ENCODE data around the gene OR5T1. TPM values are rescaled to one million over a fixed set of nuclear protein-coding genes. Genes with fewer than 3 reads are reported as not detected.

The OR5T1 gene
- total and polyA plus RNA-seq, 2 experiments from 2014 or later = not detected

- ATAC-seq (no peak), DNase-seq (ENCODE audit: low spot score) (no peak)
- H4K20me1 ChIP-seq (replicated peaks; ENCODE audit: insufficient read depth) = no peaks in the 10 kb centered on the region
- Mint-ChIP-seq H3K4me3 (no peak within 1 kb of the TSS), H3K27me3 (ENCODE audit: insufficient read depth, low read depth, poor library complexity) (no peaks in the 10 kb centered on the region), H3K27ac (no peak within 1 kb of the TSS), H3K36me3 (ENCODE audit: low read depth) (no peaks in the 10 kb centered on the region), H3K4me1 (no peaks in the 10 kb centered on the region), H3K9me3 (no peaks in the 10 kb centered on the region)
- H3K4me1 ChIP-seq (ENCODE audit: insufficient read depth) = no peaks in the 10 kb centered on the region
- H3K27ac ChIP-seq (ENCODE audit: low read depth) = no peak within 1 kb of the TSS
- H3K27me3 ChIP-seq (ENCODE audit: insufficient read depth) = no peaks in the 10 kb centered on the region
- H2AFZ ChIP-seq = no peak within 1 kb of the TSS
- H3K4me3 ChIP-seq = no peak within 1 kb of the TSS
- H3K9me2 ChIP-seq (ENCODE audit: insufficient read depth) = peaks cover 10% of the 10 kb centered on the region; the same call in 1 of the 2 replicates
- H3F3A ChIP-seq (replicated peaks; ENCODE audit: low read depth) = no peaks in the 10 kb centered on the region
- H3K4me2 ChIP-seq = no peak within 1 kb of the TSS
- TF ChIP-seq ZNF114 (CRISPR knock-in tag; IDR thresholded peaks at IDR 0.05) (no peak), EZH2 (IDR thresholded peaks at IDR 0.05; ENCODE audit: low read depth, unreplicated experiment) (no peak)
- H3K36me3 ChIP-seq (ENCODE audit: insufficient read depth) = no peaks in the 10 kb centered on the region
- no peaks in the 10 kb centered on the region for H3K79me2 ChIP-seq (replicated peaks; ENCODE audit: insufficient read depth)
These were observed 40.9 kb downstream of the OR5T1 start, which contains the start of gene OR8K3 for GRCh38 chr11:56314844-56315243. Gene OR8K3, plus strand, starts transcription at chr11:56315144. Its CDS starts 3,163 bp downstream, at chr11:56318307.

Other genes starting within 250 kb of the OR5T1 start
- gene OR5AS1, start 246.5 kb upstream of the OR5T1 start, total RNA-seq (2014; rRNA removed; shearing (Covaris generic)) = not detected in 2 replicates
- not detected in 2 replicates for gene OR5AS1, start 246.5 kb upstream of the OR5T1 start, polyA plus RNA-seq (2016; fragmentation: Nextera tagmentation; extraction: Ambion mirVana)
- gene OR8I2, start 180.8 kb upstream of the OR5T1 start, total RNA-seq (2014; rRNA removed; shearing (Covaris generic)) = not detected in 2 replicates
- not detected in 2 replicates for gene OR8I2, start 180.8 kb upstream of the OR5T1 start, polyA plus RNA-seq (2016; fragmentation: Nextera tagmentation; extraction: Ambion mirVana)
- gene OR8H2, start 170.5 kb upstream of the OR5T1 start, total RNA-seq (2014; rRNA removed; shearing (Covaris generic)) = not detected in 2 replicates
- gene OR8H2, start 170.5 kb upstream of the OR5T1 start, polyA plus RNA-seq (2016; fragmentation: Nextera tagmentation; extraction: Ambion mirVana) = not detected in 2 replicates
- not detected in 2 replicates for gene OR8H3, start 151.8 kb upstream of the OR5T1 start, total RNA-seq (2014; rRNA removed; shearing (Covaris generic))
- gene OR8H3, start 151.8 kb upstream of the OR5T1 start, polyA plus RNA-seq (2016; fragmentation: Nextera tagmentation; extraction: Ambion mirVana) = not detected in 2 replicates
- not detected in 2 replicates for gene OR8J3, start 134.0 kb upstream of the OR5T1 start, total RNA-seq (2014; rRNA removed; shearing (Covaris generic))
- not detected in 2 replicates for gene OR8J3, start 134.0 kb upstream of the OR5T1 start, polyA plus RNA-seq (2016; fragmentation: Nextera tagmentation; extraction: Ambion mirVana)
- not detected in 2 replicates for gene OR8K5, start 113.8 kb upstream of the OR5T1 start, total RNA-seq (2014; rRNA removed; shearing (Covaris generic))
- not detected in 2 replicates for gene OR8K5, start 113.8 kb upstream of the OR5T1 start, polyA plus RNA-seq (2016; fragmentation: Nextera tagmentation; extraction: Ambion mirVana)
- gene OR5J2, start 97.5 kb upstream of the OR5T1 start, total RNA-seq (2014; rRNA removed; shearing (Covaris generic)) = not detected in 2 replicates
- not detected in 2 replicates for gene OR5J2, start 97.5 kb upstream of the OR5T1 start, polyA plus RNA-seq (2016; fragmentation: Nextera tagmentation; extraction: Ambion mirVana)
- gene OR5T2, start 39.9 kb upstream of the OR5T1 start, total RNA-seq (2014; rRNA removed; shearing (Covaris generic)) = not detected in 2 replicates
- not detected in 2 replicates for gene OR5T2, start 39.9 kb upstream of the OR5T1 start, polyA plus RNA-seq (2016; fragmentation: Nextera tagmentation; extraction: Ambion mirVana)
- not detected in 2 replicates for gene OR5T3, start 21.9 kb upstream of the OR5T1 start, total RNA-seq (2014; rRNA removed; shearing (Covaris generic))
- gene OR5T3, start 21.9 kb upstream of the OR5T1 start, polyA plus RNA-seq (2016; fragmentation: Nextera tagmentation; extraction: Ambion mirVana) = not detected in 2 replicates
- not detected in 2 replicates for gene OR8H1, start 18.1 kb downstream of the OR5T1 start, total RNA-seq (2014; rRNA removed; shearing (Covaris generic))
- not detected in 2 replicates for gene OR8H1, start 18.1 kb downstream of the OR5T1 start, polyA plus RNA-seq (2016; fragmentation: Nextera tagmentation; extraction: Ambion mirVana)
- gene OR8K3, start 41.0 kb downstream of the OR5T1 start, total RNA-seq (2014; rRNA removed; shearing (Covaris generic)) = not detected in 2 replicates
- not detected in 2 replicates for gene OR8K3, start 41.0 kb downstream of the OR5T1 start, polyA plus RNA-seq (2016; fragmentation: Nextera tagmentation; extraction: Ambion mirVana)
- gene OR8K1, start 71.9 kb downstream of the OR5T1 start, total RNA-seq (2014; rRNA removed; shearing (Covaris generic)) = not detected in 2 replicates
- gene OR8K1, start 71.9 kb downstream of the OR5T1 start, polyA plus RNA-seq (2016; fragmentation: Nextera tagmentation; extraction: Ambion mirVana) = not detected in 2 replicates
- not detected in 2 replicates for gene OR8J1, start 80.1 kb downstream of the OR5T1 start, total RNA-seq (2014; rRNA removed; shearing (Covaris generic))
- not detected in 2 replicates for gene OR8J1, start 80.1 kb downstream of the OR5T1 start, polyA plus RNA-seq (2016; fragmentation: Nextera tagmentation; extraction: Ambion mirVana)
- gene OR8U1, start 101.5 kb downstream of the OR5T1 start, total RNA-seq (2014; rRNA removed; shearing (Covaris generic)) = not detected in 2 replicates
- not detected in 2 replicates for gene OR8U1, start 101.5 kb downstream of the OR5T1 start, polyA plus RNA-seq (2016; fragmentation: Nextera tagmentation; extraction: Ambion mirVana)
- gene OR5AL1, start 138.5 kb downstream of the OR5T1 start, total RNA-seq (2014; rRNA removed; shearing (Covaris generic)) = not detected in 2 replicates
- not detected in 2 replicates for gene OR5AL1, start 138.5 kb downstream of the OR5T1 start, polyA plus RNA-seq (2016; fragmentation: Nextera tagmentation; extraction: Ambion mirVana)
- not detected in 2 replicates for gene OR5M3, start 199.2 kb downstream of the OR5T1 start, total RNA-seq (2014; rRNA removed; shearing (Covaris generic))
- not detected in 2 replicates for gene OR5M3, start 199.2 kb downstream of the OR5T1 start, polyA plus RNA-seq (2016; fragmentation: Nextera tagmentation; extraction: Ambion mirVana)
- not detected in 2 replicates for gene OR5M8, start 217.2 kb downstream of the OR5T1 start, total RNA-seq (2014; rRNA removed; shearing (Covaris generic))
- gene OR5M8, start 217.2 kb downstream of the OR5T1 start, polyA plus RNA-seq (2016; fragmentation: Nextera tagmentation; extraction: Ambion mirVana) = not detected in 2 replicates

Measured in GM23338 (cell line).